Parathyroid adenoma (tissue), 2 donors: ENCODE results near the gene TMEM53.

ENCODE experiments used
- H2AFZ ChIP-seq: fragments of 300-600 bp; sonication (generic); one replicate; pipeline ENCODE4 v1.7.0; 2017; ENCODE audit warnings: antibody characterized with exemption, mild to moderate bottlenecking
- H3K27ac ChIP-seq: fragments of 300-600 bp; sonication (generic); one replicate; pipeline ENCODE4 v1.7.0; 2017
- H3K27me3 ChIP-seq: fragments of 300-600 bp; sonication (generic); one replicate; pipeline ENCODE4 v1.7.0; 2017; ENCODE audit warnings: low read length; ENCODE audit not compliant: control insufficient read depth, insufficient read depth
- H3K36me3 ChIP-seq: fragments of 300-600 bp; sonication (generic); one replicate; pipeline ENCODE4 v1.7.0; 2017; ENCODE audit warnings: low read length; ENCODE audit not compliant: control insufficient read depth, insufficient read depth
- H3K4me1 ChIP-seq: fragments of 300-600 bp; sonication (generic); one replicate; pipeline ENCODE4 v1.7.0; 2017; ENCODE audit warnings: control low read depth
- H3K4me2 ChIP-seq: fragments of 300-600 bp; sonication (generic); one replicate; pipeline ENCODE4 v1.7.0; 2017; ENCODE audit warnings: low read length
- H3K4me3 ChIP-seq: fragments of 300-600 bp; sonication (generic); one replicate; pipeline ENCODE4 v1.7.0; 2017; ENCODE audit warnings: low read depth, low read length
- H3K79me2 ChIP-seq: fragments of 300-600 bp; sonication (generic); one replicate; pipeline ENCODE4 v1.7.0; 2017; ENCODE audit warnings: control low read depth
- H3K9ac ChIP-seq: fragments of 300-600 bp; sonication (generic); one replicate; pipeline ENCODE4 v1.7.0; 2017; ENCODE audit warnings: mild to moderate bottlenecking
- H3K9me3 ChIP-seq: fragments of 300-600 bp; sonication (generic); one replicate; pipeline ENCODE4 v1.7.0; 2017; ENCODE audit warnings: low read length; ENCODE audit not compliant: control insufficient read depth
- CTCF ChIP-seq: fragments of 300-600 bp; sonication (generic); IDR thresholded peaks from one replicate; pipeline ENCODE4 v1.7.0; 2017; ENCODE audit warnings: antibody characterized with exemption, mild to moderate bottlenecking
- donor health status: primary hyperparathyroidism.

Gene TMEM53

DNA sequence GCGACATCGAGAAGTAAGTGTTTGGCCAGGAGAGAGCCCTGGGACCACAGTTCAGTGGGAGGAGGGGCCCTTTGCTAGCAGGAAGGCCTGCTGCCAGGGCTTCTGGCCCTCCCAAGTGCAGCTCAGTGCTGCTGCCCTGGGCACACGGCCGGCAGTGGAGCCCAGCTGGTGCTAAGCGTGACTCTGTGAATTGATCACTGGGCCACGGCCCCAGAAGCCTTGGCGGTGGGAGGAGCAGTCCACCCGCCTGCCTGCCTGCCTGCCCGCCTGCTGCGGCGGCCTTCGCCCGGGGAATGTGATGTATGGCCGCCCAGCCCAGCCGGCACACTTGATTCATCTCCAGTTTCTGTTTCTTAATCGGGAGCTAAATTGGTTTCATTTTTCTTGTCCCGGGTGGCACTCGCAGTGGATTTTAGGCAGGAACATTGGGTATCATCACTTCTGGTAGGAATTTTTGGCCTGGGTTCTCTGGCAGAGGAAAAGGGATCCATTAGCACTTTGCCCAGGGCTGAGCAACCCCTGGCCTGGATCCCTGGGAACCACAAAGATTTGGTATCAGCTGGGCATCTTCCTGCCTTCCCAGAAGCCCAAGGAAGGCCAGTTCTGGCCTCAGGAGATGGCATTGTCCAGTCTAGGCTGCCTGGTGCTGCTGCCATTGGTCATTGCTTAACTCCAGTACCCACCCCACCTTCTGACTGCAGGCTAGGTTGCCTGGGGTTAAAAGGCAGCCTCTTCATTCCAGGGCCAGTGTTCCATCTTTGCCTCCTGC is 28.6 kb downstream of the TMEM53 start:
- no peak for TF ChIP-seq CTCF
- Histone ChIP-seq H3K27ac (no peak overlapping the region), H3K4me3 (no peak overlapping the region), H2AFZ (no peak overlapping the region), H3K9me3 (no peaks in the 10 kb centered on the region), H3K4me2 (no peak overlapping the region), H3K36me3 (no peaks in the 10 kb centered on the region), H3K27me3 (no peaks in the 10 kb centered on the region), H3K4me1 (no peaks in the 10 kb centered on the region), H3K79me2 (no peaks in the 10 kb centered on the region), H3K9ac (no peak overlapping the region)

GRCh38 chr1:44644806-44645205 is 29.5 kb downstream of the TMEM53 start:
- no peak for TF ChIP-seq CTCF
- Histone ChIP-seq H3K9me3 (no peaks in the 10 kb centered on the region), H2AFZ (no peak overlapping the region), H3K9ac (no peak overlapping the region), H3K27ac (no peak overlapping the region), H3K4me3 (no peak overlapping the region), H3K27me3 (no peaks in the 10 kb centered on the region), H3K36me3 (no peaks in the 10 kb centered on the region), H3K4me2 (no peak overlapping the region), H3K4me1 (no peaks in the 10 kb centered on the region), H3K79me2 (no peaks in the 10 kb centered on the region)

GRCh38 chr1:44643721-44644334 is 30.5 kb downstream of the TMEM53 start:
- Histone ChIP-seq H3K9ac (no peak overlapping the region), H2AFZ (no peak overlapping the region), H3K36me3 (no peaks in the 10 kb centered on the region), H3K4me1 (no peaks in the 10 kb centered on the region), H3K4me2 (no peak overlapping the region), H3K79me2 (no peaks in the 10 kb centered on the region), H3K27me3 (no peaks in the 10 kb centered on the region), H3K9me3 (no peaks in the 10 kb centered on the region), H3K4me3 (no peak overlapping the region), H3K27ac (no peak overlapping the region)
- TF ChIP-seq CTCF = no peak

DNA sequence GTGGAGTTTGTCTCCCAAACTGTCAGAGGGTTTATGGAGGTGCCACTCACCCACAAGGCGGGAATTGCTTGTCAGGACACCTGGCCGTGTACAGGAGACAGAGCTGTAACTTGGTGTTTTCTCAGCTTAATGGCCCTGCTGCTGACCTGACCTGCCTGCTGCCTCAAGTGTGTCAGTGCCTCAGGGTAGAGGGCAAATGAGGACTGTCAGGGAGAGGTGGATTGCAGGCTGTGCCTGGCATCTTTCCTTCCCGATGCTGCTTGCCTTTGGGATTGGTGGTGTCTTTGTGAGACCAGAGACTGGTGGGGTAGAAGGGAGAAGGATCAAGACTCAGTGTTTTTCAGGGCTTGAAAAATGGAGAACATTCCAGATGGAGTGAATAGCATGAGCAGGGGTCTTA is 31.4 kb downstream of the TMEM53 start:
- no peak overlapping the region for H3K27ac ChIP-seq
- no peaks in the 10 kb centered on the region for H3K36me3 ChIP-seq
- H2AFZ ChIP-seq = no peak overlapping the region
- no peak overlapping the region for H3K4me2 ChIP-seq
- H3K9me3 ChIP-seq = no peaks in the 10 kb centered on the region
- no peak overlapping the region for H3K9ac ChIP-seq
- no peaks in the 10 kb centered on the region for H3K4me1 ChIP-seq
- TF ChIP-seq CTCF = no peak
- no peaks in the 10 kb centered on the region for H3K79me2 ChIP-seq
- H3K4me3 ChIP-seq = no peak overlapping the region
- H3K27me3 ChIP-seq = no peaks in the 10 kb centered on the region

DNA sequence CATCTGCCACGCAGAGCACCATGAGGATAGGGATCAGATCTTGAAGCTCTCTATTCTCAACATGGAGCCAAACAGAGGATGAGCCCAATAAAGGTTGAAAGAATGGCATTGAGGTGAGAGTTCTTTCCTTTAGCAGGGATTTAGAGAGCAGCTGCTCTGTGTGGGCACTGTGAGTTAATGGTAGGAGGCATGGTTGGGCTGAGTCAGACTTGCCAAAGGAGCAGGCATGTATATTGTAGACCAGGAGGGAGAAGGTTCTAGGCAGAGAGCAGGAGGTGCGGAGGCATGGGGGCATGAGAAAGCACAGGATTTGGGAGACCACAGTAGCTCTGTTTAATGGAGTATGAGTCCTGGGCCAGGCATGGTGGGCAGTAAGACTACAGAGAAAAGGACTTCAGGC is 32.0 kb downstream of the TMEM53 start:
- H3K4me2 ChIP-seq = no peak overlapping the region
- H3K36me3 ChIP-seq = no peaks in the 10 kb centered on the region
- H3K79me2 ChIP-seq = no peaks in the 10 kb centered on the region
- H3K27me3 ChIP-seq = no peaks in the 10 kb centered on the region
- H3K27ac ChIP-seq = no peak overlapping the region
- H3K9me3 ChIP-seq = no peaks in the 10 kb centered on the region
- no peak overlapping the region for H2AFZ ChIP-seq
- no peaks in the 10 kb centered on the region for H3K4me1 ChIP-seq
- H3K9ac ChIP-seq = no peak overlapping the region
- TF ChIP-seq CTCF = no peak
- no peak overlapping the region for H3K4me3 ChIP-seq
